GM18505 (cell line): Measurements from ENCODE around the gene PROSER3.
"Not testable (repeated sequence)": the region's sequence is repeated elsewhere in the genome, so short reads cannot be mapped to it uniquely, and the experiment has no call there.

ENCODE experiments used
- ATAC-seq: cut with Tn5 transposase; IDR thresholded peaks from one replicate; pipeline ENCODE4 v1.9.1; 2021; ENCODE audit not compliant: unreplicated experiment
- POLR2A ChIP-seq: IDR thresholded peaks from 4 replicates; pipeline ENCODE4 v1.6.1; 2011; ENCODE audit warnings: borderline replicate concordance; ENCODE audit not compliant: insufficient read depth, insufficient read length; ENCODE audit errors: extremely low read depth

PROSER3 gene

DNA sequence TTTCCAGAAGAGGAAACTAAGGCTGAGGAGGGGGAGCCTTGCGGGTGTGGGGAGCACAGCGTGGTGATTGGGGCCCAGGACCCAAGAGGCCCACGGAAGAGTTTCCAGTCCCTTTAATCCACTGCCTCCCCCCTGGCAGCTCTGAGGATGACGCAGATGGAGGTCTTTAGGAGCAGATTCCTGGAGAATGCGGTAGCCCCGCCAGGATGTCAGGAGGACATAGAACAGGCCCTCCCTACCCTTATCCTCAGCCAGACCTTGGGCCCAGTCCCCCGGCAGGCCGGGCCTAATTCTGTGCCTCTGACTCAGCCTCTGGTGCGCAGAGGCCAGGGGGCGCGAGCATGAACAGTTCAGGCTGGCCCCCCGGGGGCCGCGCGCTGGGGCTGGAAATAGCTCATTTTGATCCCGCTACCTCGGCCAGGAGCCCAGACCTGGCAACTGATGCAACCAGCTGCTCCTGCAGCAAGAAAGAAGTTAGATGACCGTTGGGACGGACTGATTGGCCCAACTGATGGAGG lies 686 bp upstream of the PROSER3 start:
- ATAC-seq = no peak
- TF ChIP-seq POLR2A = no peak

GRCh38 chr19:35759697-35760096 lies 1.7 kb downstream of the PROSER3 start:
- no peak for ATAC-seq
- TF ChIP-seq POLR2A = no peak

DNA sequence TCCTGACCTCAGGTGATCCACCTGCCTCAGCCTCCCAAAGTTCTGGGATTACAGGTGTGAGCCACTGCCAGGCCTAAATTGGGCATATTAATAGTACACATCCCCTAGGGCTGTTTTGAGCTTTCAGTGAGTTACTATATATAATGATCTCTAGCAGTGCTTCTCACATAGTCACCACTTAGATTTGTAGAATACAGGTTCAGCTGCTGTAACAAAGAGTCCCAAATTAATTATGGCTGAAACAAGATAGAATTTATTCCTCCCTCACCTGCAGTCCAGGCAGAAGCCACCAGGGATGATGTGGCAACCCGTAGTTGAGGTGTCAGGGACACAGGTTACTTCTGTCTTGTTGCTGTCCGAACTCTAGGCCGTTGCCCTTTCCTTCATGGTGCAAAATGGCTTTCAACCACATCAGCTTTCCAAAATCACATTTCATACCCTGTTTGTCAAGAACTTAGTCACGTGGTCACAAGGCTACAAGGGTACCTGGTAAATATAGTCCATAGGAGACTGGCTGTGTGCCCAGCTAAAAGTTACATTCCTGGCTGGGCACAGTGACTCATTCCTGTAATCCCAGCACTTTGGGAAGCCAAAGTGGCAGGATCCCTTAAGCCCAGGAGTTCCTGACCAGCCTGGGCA lies 2.9 kb downstream of the PROSER3 start:
- TF ChIP-seq POLR2A = no peak
- no peak for ATAC-seq

DNA sequence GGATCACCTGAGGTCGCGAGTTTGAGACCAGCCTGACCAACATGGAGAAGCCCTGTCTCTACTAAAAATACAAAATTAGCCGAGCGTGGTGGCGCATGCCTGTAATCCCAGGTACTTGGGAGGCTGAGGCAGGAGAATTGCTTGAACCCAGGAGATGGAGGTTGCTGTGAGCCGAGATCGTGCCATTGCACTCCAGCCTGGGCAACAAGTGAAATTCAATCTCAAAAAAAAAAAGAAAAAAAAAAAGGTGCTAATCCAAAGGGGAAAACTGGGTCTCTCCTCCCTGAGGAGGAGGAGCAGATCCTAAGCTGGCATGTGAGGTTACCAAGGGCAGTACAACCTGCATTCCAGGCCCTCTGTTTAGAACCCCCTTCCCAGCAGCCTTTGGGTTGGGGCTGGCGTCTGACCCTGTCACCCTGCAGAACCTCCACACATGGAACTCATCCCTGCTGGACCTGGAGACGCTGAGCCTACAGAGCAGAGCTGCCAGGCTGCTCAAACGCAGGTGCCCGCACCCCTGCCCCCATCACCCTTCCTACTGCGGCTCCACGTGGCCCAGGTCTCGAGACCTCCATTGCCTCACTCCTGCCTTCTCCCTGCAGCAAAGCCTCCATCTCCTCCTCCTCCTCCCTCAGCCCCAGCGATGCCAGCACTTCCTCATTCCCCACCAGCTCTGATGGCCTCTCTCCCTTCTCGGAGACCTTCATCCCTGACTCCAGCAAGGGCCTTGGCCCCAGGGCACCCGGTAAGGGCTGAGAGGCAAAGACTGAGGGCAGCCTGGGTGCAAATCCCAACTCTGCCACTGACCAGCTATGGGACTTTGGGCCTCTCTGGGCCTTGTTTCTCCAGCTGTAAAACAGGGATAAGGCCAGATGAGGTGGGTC lies 6.7 kb downstream of the PROSER3 start:
- ATAC-seq = no peak
- TF ChIP-seq POLR2A = no peak

DNA sequence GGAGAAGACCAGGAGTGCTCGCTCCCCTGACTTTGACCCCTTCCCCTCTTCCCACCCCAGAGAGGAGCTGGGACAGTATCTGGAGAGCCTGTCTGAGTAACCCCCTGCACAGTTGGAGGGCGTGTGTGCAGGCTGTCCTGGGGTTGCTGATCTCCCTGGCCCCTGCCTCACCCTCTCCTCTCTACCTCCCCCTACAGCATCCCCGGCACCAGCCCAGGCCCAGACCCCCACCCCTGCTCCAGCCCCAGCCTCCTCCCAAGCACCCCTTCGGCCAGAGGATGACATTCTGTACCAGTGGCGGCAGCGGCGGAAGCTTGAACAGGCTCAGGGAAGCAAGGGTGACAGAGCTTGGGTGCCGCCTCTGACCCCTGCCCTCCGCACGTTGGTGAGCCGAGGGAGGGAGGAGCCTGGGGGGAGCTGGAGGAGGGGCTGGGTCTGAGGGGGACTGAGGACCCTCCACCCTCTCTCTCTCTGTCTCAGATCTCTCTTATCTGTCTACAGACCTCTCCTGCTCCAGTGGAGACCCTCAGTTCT lies 8.7 kb downstream of the PROSER3 start:
- TF ChIP-seq POLR2A = no peak

GRCh38 chr19:35767288-35768081 lies 9.5 kb downstream of the PROSER3 start:
- no peak for TF ChIP-seq POLR2A
- ATAC-seq = no peak

More for the DNA sequence above, 8.7 kb downstream of the PROSER3 start:
- ATAC-seq = no peak

- ATAC-seq = no peak
Measured at GRCh38 chr19:35768082-35768421, 10.1 kb downstream of the PROSER3 start.

DNA sequence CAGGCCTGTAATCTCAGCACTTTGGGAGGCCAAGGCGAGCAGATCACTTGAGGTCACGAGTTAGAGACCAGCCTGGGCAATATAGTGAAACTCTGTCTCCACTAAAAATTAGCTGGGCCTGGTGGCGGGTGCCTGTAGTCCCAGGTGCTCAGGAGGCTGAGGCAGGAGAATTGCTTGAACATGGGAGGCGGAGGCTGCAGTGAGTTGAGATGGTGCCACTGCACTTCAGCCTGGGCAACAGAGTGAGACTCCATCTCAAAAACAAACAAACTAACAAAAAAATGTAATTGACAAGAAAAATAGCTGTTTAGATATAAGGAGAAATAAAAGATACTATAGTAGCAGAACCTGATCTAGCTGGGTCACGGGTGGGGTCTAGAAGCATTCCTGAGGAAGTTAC lies 14.4 kb downstream of the PROSER3 start:
- not testable (repeated sequence) for ATAC-seq

More at GRCh38 chr19:35768082-35768421, 10.1 kb downstream of the PROSER3 start:
- no peak for TF ChIP-seq POLR2A

DNA sequence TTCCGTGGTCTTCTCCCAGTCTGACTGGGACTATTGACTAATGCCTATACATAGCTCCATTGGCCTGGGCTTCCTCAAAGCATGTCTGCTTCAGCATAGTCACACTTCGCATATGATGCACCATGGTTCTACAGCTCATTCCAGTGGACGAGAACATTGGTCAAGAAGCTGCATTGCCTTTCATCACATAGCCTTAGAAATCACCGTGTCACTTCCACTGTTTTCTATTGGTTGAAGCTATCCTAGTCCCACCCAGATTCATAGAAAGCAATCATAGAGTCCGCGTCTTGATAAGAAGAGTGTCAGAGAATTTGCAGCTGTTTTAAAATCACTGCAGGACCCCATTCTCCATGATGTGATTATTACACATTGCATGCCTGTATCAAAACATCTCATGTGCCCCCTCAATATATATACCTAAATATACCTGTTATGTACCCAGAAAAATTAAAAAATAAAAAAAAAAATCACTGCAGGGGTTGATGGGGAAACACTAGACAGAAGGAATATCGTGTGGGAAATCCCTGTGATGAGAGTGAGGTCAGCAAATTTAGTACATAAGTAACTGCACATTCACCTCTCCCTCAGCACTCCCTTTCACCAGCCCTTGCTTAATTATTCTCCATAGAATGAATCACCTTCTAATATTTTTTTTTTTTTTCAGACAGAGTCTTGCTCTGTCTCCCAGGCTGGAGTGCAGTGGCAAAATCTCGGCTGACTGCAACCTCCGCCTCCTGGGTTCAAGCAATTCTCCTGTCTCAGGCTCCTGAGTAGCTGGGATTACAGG lies 15.2 kb downstream of the PROSER3 start:
- no peak for ATAC-seq
- TF ChIP-seq POLR2A = no peak

DNA sequence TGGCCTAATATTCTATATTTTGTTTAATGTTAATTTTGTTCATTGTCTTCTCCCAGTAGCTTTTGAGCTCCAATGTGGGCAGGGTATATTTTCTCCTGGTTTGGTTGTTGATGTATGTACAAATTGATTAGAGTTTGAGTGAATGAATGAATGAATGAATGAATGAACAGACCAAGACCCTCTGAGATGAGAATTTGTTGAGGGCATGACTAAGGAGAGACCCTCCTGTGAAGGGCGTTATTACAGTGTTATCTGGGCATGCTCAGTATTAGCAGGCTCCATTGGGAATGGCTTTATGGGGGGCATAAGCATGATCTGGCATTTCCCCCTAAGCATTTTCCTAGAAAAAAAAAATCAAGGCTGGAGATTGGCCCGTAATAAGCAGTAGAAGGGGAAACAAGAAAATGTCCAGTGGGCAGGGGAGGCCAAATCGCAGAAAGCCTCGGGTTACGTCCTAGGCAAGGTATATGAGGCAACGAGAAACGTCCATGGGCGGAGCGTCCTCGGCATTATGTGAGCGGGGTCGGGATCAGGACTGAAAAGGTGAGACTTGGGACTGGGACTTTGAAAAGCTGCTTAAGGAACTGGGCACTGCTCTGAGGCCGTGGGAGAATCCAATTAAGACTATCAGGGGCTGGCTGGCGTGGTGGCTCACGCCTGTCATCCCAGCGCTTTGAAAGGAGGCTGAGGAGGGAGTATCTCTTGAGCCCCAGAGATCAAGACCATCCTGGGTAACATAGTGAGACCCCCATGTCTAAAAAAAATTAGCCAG lies 16.5 kb downstream of the PROSER3 start:
- ATAC-seq = no peak
- TF ChIP-seq POLR2A = no peak

GRCh38 chr19:35775046-35775297 lies 17.0 kb downstream of the PROSER3 start:
- ATAC-seq = no peak
- TF ChIP-seq POLR2A = no peak
